HepG2 (cell line): Measurements from ENCODE around the gene CAPRIN2. TPM values are rescaled to one million over a fixed set of nuclear protein-coding genes. Genes with fewer than 3 reads are reported as not detected.

Experiments used
- ARNT ChIP-seq: fragments of 450-650 bp; IDR thresholded peaks from 2 replicates; pipeline ENCODE4 v1.6.1; 2017
- BCLAF1 ChIP-seq: fragments of 450-650 bp; IDR thresholded peaks from 2 replicates; pipeline ENCODE4 v1.6.1; 2017; ENCODE audit warnings: mild to moderate bottlenecking
- CCAR2 ChIP-seq: fragments of 200-400 bp; formaldehyde crosslinking; optimal IDR thresholded peaks from 2 replicates; pipeline ENCODE3; 2018; ENCODE audit warnings: low read depth, mild to moderate bottlenecking, low read length, moderate library complexity
- CHD2 ChIP-seq: IDR thresholded peaks from 2 replicates; pipeline ENCODE4 v1.6.1; 2011; ENCODE audit warnings: low read depth, low read length, improper control_type of control experiment
- GPBP1L1 ChIP-seq: sonication (generic); formaldehyde crosslinking; IDR thresholded peaks from 2 replicates; pipeline ENCODE4 v1.5.0; 2020; ENCODE audit warnings: mild to moderate bottlenecking, missing genetic modification reagents
- HNF1B ChIP-seq: sonication (generic); formaldehyde crosslinking; IDR thresholded peaks from 2 replicates; pipeline ENCODE4 v1.5.1; 2020; ENCODE audit warnings: mild to moderate bottlenecking, moderate library complexity, missing genetic modification reagents
- LBX2 ChIP-seq: sonication (generic); formaldehyde crosslinking; IDR thresholded peaks from 2 replicates; pipeline ENCODE4 v1.5.0; 2020; ENCODE audit warnings: missing genetic modification reagents, mild to moderate bottlenecking, borderline replicate concordance
- NFAT5 ChIP-seq: sonication (generic); formaldehyde crosslinking; IDR thresholded peaks from 2 replicates; pipeline ENCODE4 v1.4.0; 2020; ENCODE audit warnings: missing genetic modification reagents
- POLR2AphosphoS2 ChIP-seq: IDR thresholded peaks from 2 replicates; pipeline ENCODE4 v1.6.1; 2011; ENCODE audit warnings: low read depth, low read length, improper control_type of control experiment
- SMC3 ChIP-seq: IDR thresholded peaks from 2 replicates; pipeline ENCODE4 v1.6.1; 2011; ENCODE audit warnings: low read length, improper control_type of control experiment
- TRIM24 ChIP-seq: sonication (generic); formaldehyde crosslinking; IDR thresholded peaks from 2 replicates; pipeline ENCODE4 v1.8.0; 2022; ENCODE audit warnings: mild to moderate bottlenecking, missing genetic modification reagents
- XRCC5 ChIP-seq: fragments of 200-400 bp; formaldehyde crosslinking; optimal IDR thresholded peaks from 2 replicates; pipeline ENCODE3; 2017; ENCODE audit warnings: mild to moderate bottlenecking, low read length
- ZNF205 ChIP-seq: IDR thresholded peaks from 2 replicates; pipeline ENCODE4 v1.6.1; 2018; ENCODE audit warnings: missing biosample characterization, missing genetic modification reagents
- ZNF329 ChIP-seq: sonication (generic); formaldehyde crosslinking; IDR thresholded peaks from 2 replicates; pipeline ENCODE4 v1.9.0; 2021; ENCODE audit warnings: low read depth, mild to moderate bottlenecking, missing genetic modification reagents
- ZNF354B ChIP-seq: sonication (generic); formaldehyde crosslinking; IDR thresholded peaks from 2 replicates; pipeline ENCODE4 v1.8.0; 2022; ENCODE audit warnings: mild to moderate bottlenecking, missing genetic modification reagents
- ZNF564 ChIP-seq: sonication (generic); formaldehyde crosslinking; IDR thresholded peaks from 2 replicates; pipeline ENCODE4 v1.8.1; 2023; ENCODE audit warnings: mild to moderate bottlenecking, missing genetic modification reagents
- ZSCAN5A ChIP-seq: sonication (generic); formaldehyde crosslinking; IDR thresholded peaks from 2 replicates; pipeline ENCODE4 v1.8.0; 2022; ENCODE audit warnings: mild to moderate bottlenecking, missing genetic modification reagents, borderline replicate concordance
- polyA plus RNA-seq, 8 experiments: library from polyadenylated mRNA; depleted of rRNA in 3 of 8; stranded (reverse) in 7 of 8; unstranded in 1 of 8; fragments of >200 nt; fragmentation: Illumina TruSeq in 4 of 8; extraction: Trizol in 4 of 8; gene quantifications; 2 replicates each; pipeline versions ENCODE4 v1.2.1 to v1.2.3, GENCODE V29; 2011 to 2016; ENCODE audit warnings: low read depth in 4 of 8, missing spikeins in 1 of 8, mixed read lengths in 1 of 8; ENCODE audit not compliant: insufficient read depth in 1 of 8
- total RNA-seq, 5 experiments: library from RNA; depleted of rRNA; stranded (reverse); fragments of >200 nt; fragmentation: Illumina TruSeq; extraction: Trizol; gene quantifications; 2 replicates each; pipeline ENCODE4 v1.2.3, GENCODE V29; 2016; ENCODE audit warnings: low read depth in 1 of 5

CAPRIN2 gene
- total and polyA plus RNA-seq, 2 of the 13 experiments (the other 11 are each of a cell fraction or from before 2014, with no cell fraction given) = 21.7 to 30.6 TPM

- TF ChIP-seq NFAT5 (CRISPR knock-in tag) = no peak
- TF ChIP-seq BCLAF1 = no peak
- TF ChIP-seq CHD2 = no peak
- TF ChIP-seq SMC3 = no peak
- no peak; the same call in 1 of the 2 replicates for TF ChIP-seq ZSCAN5A (CRISPR knock-in tag)
- TF ChIP-seq TRIM24 (CRISPR knock-in tag) = no peak
- no peak for TF ChIP-seq ZNF354B (CRISPR knock-in tag)
- TF ChIP-seq POLR2AphosphoS2 = no peak
- no peak for TF ChIP-seq GPBP1L1 (CRISPR knock-in tag)
- TF ChIP-seq ARNT = no peak
- TF ChIP-seq ZNF564 (CRISPR knock-in tag) = peak; percentile 57; the same call in 1 of the 2 replicates
- peak; percentile 21 for TF ChIP-seq XRCC5
- TF ChIP-seq HNF1B = peak; percentile 89
- TF ChIP-seq ZNF329 (CRISPR knock-in tag) = peak; percentile 68
- 0 out of 2 replicates have a peak, but pooled peaks have one; percentile 60 for TF ChIP-seq ZNF205
- TF ChIP-seq LBX2 (CRISPR knock-in tag) = no peak
- no peak for TF ChIP-seq CCAR2
These were observed at the start of gene CAPRIN2 (continued) for GRCh38 chr12:30754750-30755394.
